ENCODE data around the gene MAP1B. TPM values are rescaled to one million over a fixed set of nuclear protein-coding genes. Genes with fewer than 3 reads are reported as not detected.

MAP1B gene
- total and polyA plus RNA-seq, 2 of the 4 experiments (the other 2 are of a cell fraction), result 41.1 to 183 TPM

- CTCF ChIA-PET, result no interaction called here
- H3K36me3 ChIP-seq (ENCODE audit: control insufficient read depth, insufficient read depth, low read length), result peaks cover 47% of the 10 kb centered on the region
- POLR2A ChIA-PET (ENCODE audit: unreplicated experiment), result no interaction called here
Measured at GRCh38 chr5:72188166-72188565, 80.9 kb downstream of the MAP1B start.

More at GRCh38 chr5:72188166-72188565, 80.9 kb downstream of the MAP1B start:
- Histone ChIP-seq H3K56ac (ENCODE audit: extremely low read depth, insufficient read depth, low read length) (no peak overlapping the region), H2BK5ac (ENCODE audit: low read depth, low read length, poor library complexity, severe bottlenecking) (no peak overlapping the region), H3K9me3 (ENCODE audit: control insufficient read depth, insufficient read depth, low read length) (no peaks in the 10 kb centered on the region), H2BK20ac (ENCODE audit: low read depth, low read length) (no peak overlapping the region), H2AFZ (replicated peaks; ENCODE audit: low read length, poor library complexity) (no peak overlapping the region), H4K91ac (ENCODE audit: insufficient read depth, low read depth, low read length) (no peak overlapping the region), H4K20me1 (ENCODE audit: insufficient read depth, low read length) (0 out of 2 replicates have a peak, but pooled peaks cover 4% of the 10 kb centered on the region), H3K27me3 (ENCODE audit: control insufficient read depth, insufficient read depth, low read length) (no peaks in the 10 kb centered on the region), H3K4ac (ENCODE audit: low read depth, low read length) (no peak overlapping the region), H2AK5ac (ENCODE audit: low read depth, low read length) (no peak overlapping the region), H3K9me1 (ENCODE audit: insufficient read depth, low read length) (peaks cover 21% of the 10 kb centered on the region), H3K4me2 (ENCODE audit: low read depth, low read length) (no peak overlapping the region), H3K79me1 (ENCODE audit: low read depth in 1 of 2, low read length in 2 of 2) (peaks cover 57 to 88% of the 10 kb centered on the region in 2 experiments), H3K27ac (ENCODE audit: insufficient read depth, low read length) (no peak overlapping the region), H3K4me1 (ENCODE audit: control insufficient read depth, insufficient read depth, low read length) (peaks cover 6% of the 10 kb centered on the region), H3K23ac (ENCODE audit: low read depth, low read length) (no peak overlapping the region), H4K5ac (ENCODE audit: low read depth, low read length) (no peak overlapping the region), H3K18ac (ENCODE audit: low read depth, low read length) (no peak overlapping the region), H4K8ac (ENCODE audit: low read depth in 2 of 2, low read length in 2 of 2) (no peak overlapping the region), H2AK9ac (replicated peaks; ENCODE audit: low read depth, low read length, poor library complexity) (no peak overlapping the region), H2BK15ac (ENCODE audit: low read depth, low read length) (no peak overlapping the region), H2BK120ac (ENCODE audit: low read depth, low read length) (no peak overlapping the region), H3K4me3 (ENCODE audit: insufficient read depth, low read depth, low read length) (no peak overlapping the region), H3K14ac (replicated peaks; ENCODE audit: low read depth, low read length) (no peak overlapping the region), H3K9ac (ENCODE audit: low read depth, low read length) (no peak overlapping the region)
- no TSS peak for BruUV-seq (replicated peaks)
- no peak for TF ChIP-seq USF2 (IDR thresholded peaks at IDR 0.05; ENCODE audit: low read depth, low read length)
- no peak for TF ChIP-seq BHLHE40 (IDR thresholded peaks at IDR 0.05; ENCODE audit: low read depth, low read length)
- TF ChIP-seq RAD21 (IDR thresholded peaks at IDR 0.05; ENCODE audit: low read length), result no peak
- no peak for TF ChIP-seq MXI1 (IDR thresholded peaks at IDR 0.05; ENCODE audit: borderline replicate concordance, low read depth, low read length)
- TF ChIP-seq FOS (IDR thresholded peaks at IDR 0.05; ENCODE audit: low read depth, low read length), result no peak
- no peak for TF ChIP-seq RCOR1 (IDR thresholded peaks at IDR 0.05; ENCODE audit: insufficient replicate concordance, low read length)
- TF ChIP-seq CHD1 (IDR thresholded peaks at IDR 0.05; ENCODE audit: low read depth, low read length), result no peak
- no peak for TF ChIP-seq NFE2L2 (IDR thresholded peaks at IDR 0.05; ENCODE audit: low read depth, low read length)
- no peak for TF ChIP-seq POLR2A (IDR thresholded peaks at IDR 0.05; ENCODE audit: low read depth, low read length)
- TF ChIP-seq CTCF (conservative IDR thresholded peaks at IDR 0.05; ENCODE audit: low read depth, low read length), result no peak
- in situ Hi-C loops (cut with MboI; ENCODE audit: low sequenced_read_pairs) (no loop called here), intact Hi-C loops (cut with micrococcal nuclease) (no loop called here), dilution Hi-C loops (cut with HindIII; ENCODE audit: low sequenced_read_pairs, unreplicated experiment) (no loop called here)
- WGBS, 2 experiments (ENCODE audit: extremely low coverage in 2 of 2, insufficient read length in 1 of 2), result no CpG with 5 or more reads among the region's 2 CpGs
- no peak for ATAC-seq (ENCODE audit: low read depth)
- DNase-seq, result no peak
